Measurements from ENCODE around the gene PPFIA2. TPM values are rescaled to one million over a fixed set of nuclear protein-coding genes. Genes with fewer than 3 reads are reported as not detected.

The PPFIA2 gene
- total RNA-seq, 1 donor from 2014 or later: 0.83 TPM

DNA sequence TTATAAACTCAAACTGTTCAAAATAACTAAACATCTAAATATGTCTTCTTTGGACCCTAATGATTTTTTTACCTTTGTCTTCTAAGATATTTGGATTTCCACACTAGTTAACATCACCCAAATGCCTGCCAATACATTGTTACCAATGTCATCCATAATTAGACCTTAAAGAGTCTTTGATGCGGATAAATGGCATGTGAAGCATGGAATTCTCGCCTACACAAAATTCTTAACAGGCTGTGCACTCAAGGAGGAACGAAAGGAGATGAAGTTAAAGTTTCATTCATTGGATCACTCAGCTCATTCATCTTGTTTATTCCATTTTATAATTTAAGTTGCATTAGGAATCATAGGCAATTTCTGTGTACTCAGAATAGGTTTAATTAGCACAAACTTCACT lies 461.5 kb downstream of the PPFIA2 start:
- ATAC-seq (no peak), DNase-seq (no peak)
- no peaks in the 10 kb centered on the region for H3K36me3 ChIP-seq
- intact Hi-C loops (cut with DNase I): no loop called here
- TF ChIP-seq, protein P1, sequence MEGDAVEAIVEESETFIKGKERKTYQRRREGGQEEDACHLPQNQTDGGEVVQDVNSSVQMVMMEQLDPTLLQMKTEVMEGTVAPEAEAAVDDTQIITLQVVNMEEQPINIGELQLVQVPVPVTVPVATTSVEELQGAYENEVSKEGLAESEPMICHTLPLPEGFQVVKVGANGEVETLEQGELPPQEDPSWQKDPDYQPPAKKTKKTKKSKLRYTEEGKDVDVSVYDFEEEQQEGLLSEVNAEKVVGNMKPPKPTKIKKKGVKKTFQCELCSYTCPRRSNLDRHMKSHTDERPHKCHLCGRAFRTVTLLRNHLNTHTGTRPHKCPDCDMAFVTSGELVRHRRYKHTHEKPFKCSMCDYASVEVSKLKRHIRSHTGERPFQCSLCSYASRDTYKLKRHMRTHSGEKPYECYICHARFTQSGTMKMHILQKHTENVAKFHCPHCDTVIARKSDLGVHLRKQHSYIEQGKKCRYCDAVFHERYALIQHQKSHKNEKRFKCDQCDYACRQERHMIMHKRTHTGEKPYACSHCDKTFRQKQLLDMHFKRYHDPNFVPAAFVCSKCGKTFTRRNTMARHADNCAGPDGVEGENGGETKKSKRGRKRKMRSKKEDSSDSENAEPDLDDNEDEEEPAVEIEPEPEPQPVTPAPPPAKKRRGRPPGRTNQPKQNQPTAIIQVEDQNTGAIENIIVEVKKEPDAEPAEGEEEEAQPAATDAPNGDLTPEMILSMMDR (IDR thresholded peaks at IDR 0.05): no peak
- no peak overlapping the region for H3K4me3 ChIP-seq
- no peaks in the 10 kb centered on the region for H3K27me3 ChIP-seq (ENCODE audit: low read depth)
- no peaks in the 10 kb centered on the region for H3K9me3 ChIP-seq
- H3K4me1 ChIP-seq: no peaks in the 10 kb centered on the region
- H3K27ac ChIP-seq: no peak overlapping the region

DNA sequence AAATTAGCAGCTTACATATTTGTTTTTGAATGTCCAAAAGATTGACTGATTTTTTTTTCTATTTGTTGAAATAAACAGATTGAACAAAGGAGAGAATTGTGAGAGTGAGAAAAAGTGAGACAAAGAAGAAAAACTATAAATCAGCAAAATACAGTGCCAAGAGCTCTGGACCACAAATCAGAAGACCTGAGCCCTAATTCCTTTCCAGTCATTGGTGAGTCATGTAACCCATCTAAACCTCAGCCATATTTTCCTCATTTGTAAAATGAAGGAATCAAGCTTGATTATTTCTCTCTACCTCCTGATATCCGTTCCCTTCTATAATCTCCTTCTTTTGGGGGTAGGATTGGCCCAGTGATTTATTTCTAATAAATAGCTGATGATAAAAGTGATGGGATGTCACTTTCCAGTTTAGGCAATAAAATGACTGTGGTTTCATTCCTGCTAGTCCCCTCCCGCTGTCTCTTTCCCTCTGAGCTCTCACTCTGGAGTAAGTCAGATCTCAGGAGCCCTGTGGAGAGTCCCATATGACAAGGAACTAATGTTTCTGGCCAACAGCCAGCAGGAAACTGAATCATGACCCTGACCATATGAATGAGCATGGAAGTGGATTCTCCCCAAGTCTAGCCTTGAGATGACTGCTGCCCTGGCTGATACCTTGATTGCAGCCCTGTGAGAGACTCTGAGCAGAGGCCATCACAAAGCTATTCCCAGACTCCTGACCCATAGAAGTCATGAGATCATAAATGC lies 462.4 kb downstream of the PPFIA2 start:
- Histone ChIP-seq H3K27me3 (ENCODE audit: low read depth) (no peaks in the 10 kb centered on the region), H3K36me3 (no peaks in the 10 kb centered on the region), H3K9me3 (no peaks in the 10 kb centered on the region), H3K27ac (no peak overlapping the region), H3K4me3 (no peak overlapping the region), H3K4me1 (no peaks in the 10 kb centered on the region)
- intact Hi-C loops (cut with DNase I): no loop called here
- no peak for ATAC-seq
- DNase-seq: no peak
- TF ChIP-seq, protein P1 (IDR thresholded peaks at IDR 0.05): no peak

DNA sequence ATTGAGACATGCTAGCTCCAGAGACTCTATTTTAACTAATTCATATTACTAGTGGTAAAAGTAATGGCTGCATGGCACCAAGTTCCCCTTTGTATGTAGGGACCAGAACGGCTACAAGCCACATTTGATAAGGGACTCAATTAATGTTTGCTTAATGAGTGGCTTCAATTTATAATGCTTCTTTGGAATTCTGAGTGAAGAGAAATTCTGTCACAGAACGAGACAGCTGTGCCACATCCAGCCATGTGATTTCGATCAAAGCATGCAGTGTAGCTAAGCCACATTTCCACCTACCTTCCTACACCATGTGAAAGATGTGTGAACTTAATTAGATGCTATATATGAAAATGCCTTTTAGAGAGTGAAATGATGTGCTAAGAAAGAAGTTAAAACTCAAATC lies 463.9 kb downstream of the PPFIA2 start:
- no peak overlapping the region for H3K4me3 ChIP-seq
- ATAC-seq (no peak), DNase-seq (no peak)
- no peak overlapping the region for H3K27ac ChIP-seq
- TF ChIP-seq, protein P1 (IDR thresholded peaks at IDR 0.05): no peak
- no peaks in the 10 kb centered on the region for H3K9me3 ChIP-seq
- H3K4me1 ChIP-seq: no peaks in the 10 kb centered on the region
- no peaks in the 10 kb centered on the region for H3K27me3 ChIP-seq (ENCODE audit: low read depth)
- H3K36me3 ChIP-seq: no peaks in the 10 kb centered on the region
- intact Hi-C loops (cut with DNase I): no loop called here

DNA sequence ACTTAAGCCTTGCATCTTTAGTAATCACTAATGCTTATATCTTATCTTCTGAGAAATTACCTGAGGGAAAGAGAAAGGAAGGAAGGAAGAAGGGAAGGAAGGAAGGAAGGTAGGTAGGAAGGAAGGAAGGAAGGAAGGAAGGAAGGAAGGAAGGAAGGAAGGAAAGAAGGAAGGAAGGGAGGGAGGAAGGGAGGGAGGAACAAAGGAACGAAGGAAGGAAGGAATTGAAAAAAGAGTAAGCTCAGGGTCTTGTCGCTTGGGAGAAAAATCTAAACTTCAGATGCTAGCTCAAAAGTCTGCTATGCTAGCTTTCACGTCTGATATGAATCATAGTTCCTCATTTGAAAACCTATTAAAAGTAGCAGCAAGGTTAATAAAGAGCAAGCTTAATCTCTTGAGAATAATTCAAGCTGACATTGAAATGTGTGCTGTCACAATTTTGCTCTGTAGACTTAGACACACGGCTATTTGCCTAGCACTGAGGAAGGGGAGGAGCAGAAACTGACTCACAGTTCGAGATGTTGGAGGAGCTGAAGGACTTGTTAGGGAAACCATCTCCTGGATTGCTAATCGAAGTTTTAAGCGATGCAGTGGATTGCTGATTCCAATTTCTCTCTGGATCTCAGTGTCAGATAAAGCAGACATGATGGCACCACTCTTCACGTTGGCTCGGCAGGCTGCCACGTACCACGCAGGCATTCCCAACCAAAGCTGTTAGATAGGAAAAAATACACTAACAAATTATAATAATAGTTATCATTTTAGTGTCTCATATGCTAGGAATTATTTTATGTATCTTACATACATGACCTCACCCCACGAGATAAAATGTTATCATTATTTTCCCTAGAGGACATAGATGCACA lies 464.6 kb downstream of the PPFIA2 start:
- DNase-seq (no peak), ATAC-seq (no peak)
- intact Hi-C loops (cut with DNase I): no loop called here
- TF ChIP-seq, protein P1 (IDR thresholded peaks at IDR 0.05): no peak
- Histone ChIP-seq H3K4me3 (no peak overlapping the region), H3K36me3 (no peaks in the 10 kb centered on the region), H3K4me1 (no peaks in the 10 kb centered on the region), H3K9me3 (no peaks in the 10 kb centered on the region), H3K27ac (no peak overlapping the region), H3K27me3 (ENCODE audit: low read depth) (no peaks in the 10 kb centered on the region)

DNA sequence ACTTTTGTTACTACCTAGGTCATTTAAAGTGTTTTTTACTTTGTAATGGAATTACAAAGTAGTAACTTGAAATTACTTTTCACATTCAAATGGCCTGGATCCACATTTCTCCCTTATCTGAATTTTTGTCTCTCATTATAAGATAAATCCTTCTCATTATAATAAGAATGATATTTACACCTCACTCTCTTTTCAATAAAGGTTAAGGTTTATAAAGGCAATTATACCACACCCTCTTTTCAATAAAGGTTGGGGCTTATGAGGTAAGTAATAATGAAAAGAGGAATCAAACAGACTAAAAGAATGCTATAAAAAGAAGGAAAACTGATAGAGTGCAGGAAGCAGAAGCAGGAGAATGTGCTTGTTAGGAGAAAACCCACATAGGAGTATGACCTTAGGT lies 470.5 kb downstream of the PPFIA2 start:
- no peak for ATAC-seq
- DNase-seq: no peak
- intact Hi-C loops (cut with DNase I): no loop called here
- no peak overlapping the region for H3K27ac ChIP-seq
- H3K9me3 ChIP-seq: no peaks in the 10 kb centered on the region
- H3K4me3 ChIP-seq: no peak overlapping the region
- TF ChIP-seq, protein P1 (IDR thresholded peaks at IDR 0.05): no peak
- no peaks in the 10 kb centered on the region for H3K4me1 ChIP-seq
- H3K27me3 ChIP-seq (ENCODE audit: low read depth): no peaks in the 10 kb centered on the region
- H3K36me3 ChIP-seq: no peaks in the 10 kb centered on the region
